ENCODE data around the gene PEX3. TPM values are rescaled to one million over a fixed set of nuclear protein-coding genes. Genes with fewer than 3 reads are reported as not detected.

PEX3 gene
- total RNA-seq, 1 donor from 2014 or later: 16.3 TPM

GRCh38 chr6:143528164-143528811 is 77.7 kb downstream of the PEX3 start:
- DNase-seq (ENCODE audit: low spot score): no peak
- Mint-ChIP-seq H3K4me1 (ENCODE audit: unreplicated experiment) (peaks cover 7% of the 10 kb centered on the region), H3K4me3 (ENCODE audit: unreplicated experiment) (no peak overlapping the region), H3K27me3 (ENCODE audit: unreplicated experiment) (no peaks in the 10 kb centered on the region), H3K9me3 (ENCODE audit: unreplicated experiment) (no peaks in the 10 kb centered on the region), H3K36me3 (ENCODE audit: low read depth, unreplicated experiment) (no peaks in the 10 kb centered on the region), H3K27ac (ENCODE audit: unreplicated experiment) (peak overlapping the region; percentile 22)
- no peak for TF ChIP-seq CTCF (IDR thresholded peaks at IDR 0.05; ENCODE audit: unreplicated experiment)

GRCh38 chr6:143529095-143529494 is 78.5 kb downstream of the PEX3 start:
- Mint-ChIP-seq H3K27me3 (ENCODE audit: unreplicated experiment) (no peaks in the 10 kb centered on the region), H3K36me3 (ENCODE audit: low read depth, unreplicated experiment) (no peaks in the 10 kb centered on the region), H3K9me3 (ENCODE audit: unreplicated experiment) (no peaks in the 10 kb centered on the region), H3K4me3 (ENCODE audit: unreplicated experiment) (no peak overlapping the region), H3K27ac (ENCODE audit: unreplicated experiment) (no peak overlapping the region), H3K4me1 (ENCODE audit: unreplicated experiment) (peaks cover 7% of the 10 kb centered on the region)
- DNase-seq (ENCODE audit: low spot score): no peak
- no peak for TF ChIP-seq CTCF (IDR thresholded peaks at IDR 0.05; ENCODE audit: unreplicated experiment)

GRCh38 chr6:143531720-143532499 is 81.3 kb downstream of the PEX3 start:
- no peak overlapping the region for H3K27ac Mint-ChIP-seq (ENCODE audit: unreplicated experiment)
- H3K27me3 Mint-ChIP-seq (ENCODE audit: unreplicated experiment): peaks cover 6% of the 10 kb centered on the region
- DNase-seq (ENCODE audit: low spot score): no peak
- peaks cover 10% of the 10 kb centered on the region for H3K4me1 Mint-ChIP-seq (ENCODE audit: unreplicated experiment)
- no peaks in the 10 kb centered on the region for H3K36me3 Mint-ChIP-seq (ENCODE audit: low read depth, unreplicated experiment)
- no peak for TF ChIP-seq CTCF (IDR thresholded peaks at IDR 0.05; ENCODE audit: unreplicated experiment)
- no peaks in the 10 kb centered on the region for H3K9me3 Mint-ChIP-seq (ENCODE audit: unreplicated experiment)
- no peak overlapping the region for H3K4me3 Mint-ChIP-seq (ENCODE audit: unreplicated experiment)

GRCh38 chr6:143535189-143535614 is 84.6 kb downstream of the PEX3 start:
- H3K9me3 Mint-ChIP-seq (ENCODE audit: unreplicated experiment): no peaks in the 10 kb centered on the region
- peaks cover 3% of the 10 kb centered on the region for H3K36me3 Mint-ChIP-seq (ENCODE audit: low read depth, unreplicated experiment)
- DNase-seq (ENCODE audit: low spot score): no peak
- H3K27me3 Mint-ChIP-seq (ENCODE audit: unreplicated experiment): peaks cover 11% of the 10 kb centered on the region
- no peak overlapping the region for H3K27ac Mint-ChIP-seq (ENCODE audit: unreplicated experiment)
- H3K4me1 Mint-ChIP-seq (ENCODE audit: unreplicated experiment): peaks cover 5% of the 10 kb centered on the region
- no peak overlapping the region for H3K4me3 Mint-ChIP-seq (ENCODE audit: unreplicated experiment)
- TF ChIP-seq CTCF (IDR thresholded peaks at IDR 0.05; ENCODE audit: unreplicated experiment): no peak

- peak overlapping the region; percentile 88 for H3K4me3 Mint-ChIP-seq (ENCODE audit: unreplicated experiment)
- H3K4me1 Mint-ChIP-seq (ENCODE audit: unreplicated experiment): peaks cover 6% of the 10 kb centered on the region
- no peak for TF ChIP-seq CTCF (IDR thresholded peaks at IDR 0.05; ENCODE audit: unreplicated experiment)
- no peaks in the 10 kb centered on the region for H3K9me3 Mint-ChIP-seq (ENCODE audit: unreplicated experiment)
- DNase-seq (ENCODE audit: low spot score): no peak
- H3K36me3 Mint-ChIP-seq (ENCODE audit: low read depth, unreplicated experiment): peaks cover 3% of the 10 kb centered on the region
- no peak overlapping the region for H3K27ac Mint-ChIP-seq (ENCODE audit: unreplicated experiment)
- peaks cover 11% of the 10 kb centered on the region for H3K27me3 Mint-ChIP-seq (ENCODE audit: unreplicated experiment)
Observed at GRCh38 chr6:143536461-143536865, 85.9 kb downstream of the PEX3 start.
